GM12872 (cell line): ENCODE results near the gene MAPK12.

Source experiments
- TF ChIP-seq, protein P1 (sequence below): IDR thresholded peaks from 3 replicates; pipeline ENCODE4 v1.5.1; 2011; ENCODE audit warnings: low read depth, mild to moderate bottlenecking, low read length, moderate library complexity; ENCODE audit not compliant: insufficient read depth

MAPK12 gene

DNA sequence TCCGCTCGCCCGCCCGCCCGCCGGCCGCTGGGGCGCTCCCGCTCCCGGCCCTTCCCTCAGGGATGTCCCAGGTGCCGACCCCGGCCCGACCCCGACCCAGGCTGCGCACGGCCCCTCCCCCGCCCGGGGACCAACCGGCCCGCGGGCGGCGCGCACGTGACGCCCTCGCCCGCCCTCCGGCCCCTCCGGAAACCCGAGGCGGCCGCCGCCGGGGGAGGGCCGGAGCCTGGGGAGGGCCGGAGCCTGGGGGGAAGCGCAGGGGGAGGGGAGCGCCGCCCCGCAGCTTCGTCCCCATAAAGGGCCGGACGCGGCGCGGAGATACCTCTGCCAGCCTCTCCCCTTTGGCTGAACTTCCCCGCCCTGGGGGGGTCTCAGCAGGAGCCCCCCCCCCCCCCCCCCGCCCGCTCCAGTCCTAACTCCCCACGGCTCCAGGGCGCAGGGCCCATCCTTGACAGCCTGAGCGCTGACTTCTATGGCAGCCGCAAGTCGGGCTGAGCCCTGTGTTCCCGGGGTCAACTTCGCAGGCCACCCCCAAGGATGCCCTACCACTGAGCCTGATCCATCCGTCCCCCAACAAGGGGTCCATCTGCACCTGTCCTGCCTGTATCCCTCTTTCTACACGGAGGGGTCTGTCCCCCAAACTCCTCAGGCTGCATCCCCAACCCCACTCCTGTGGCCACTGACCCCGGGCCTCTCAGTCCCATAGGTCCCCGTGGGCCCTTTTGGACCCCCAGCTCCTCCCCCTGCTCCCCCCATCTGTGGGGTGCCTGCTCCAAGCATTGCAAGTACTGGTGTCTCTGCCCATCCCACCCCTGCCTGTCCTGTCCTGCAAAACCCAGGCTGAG is at the start of gene MAPK12:
TSS of gene MAPK12 (minus strand) at position 69 of the 845 bp plus-strand sequence. CDS start 174 bp downstream, outside the sequence.
- TF ChIP-seq, protein P1, sequence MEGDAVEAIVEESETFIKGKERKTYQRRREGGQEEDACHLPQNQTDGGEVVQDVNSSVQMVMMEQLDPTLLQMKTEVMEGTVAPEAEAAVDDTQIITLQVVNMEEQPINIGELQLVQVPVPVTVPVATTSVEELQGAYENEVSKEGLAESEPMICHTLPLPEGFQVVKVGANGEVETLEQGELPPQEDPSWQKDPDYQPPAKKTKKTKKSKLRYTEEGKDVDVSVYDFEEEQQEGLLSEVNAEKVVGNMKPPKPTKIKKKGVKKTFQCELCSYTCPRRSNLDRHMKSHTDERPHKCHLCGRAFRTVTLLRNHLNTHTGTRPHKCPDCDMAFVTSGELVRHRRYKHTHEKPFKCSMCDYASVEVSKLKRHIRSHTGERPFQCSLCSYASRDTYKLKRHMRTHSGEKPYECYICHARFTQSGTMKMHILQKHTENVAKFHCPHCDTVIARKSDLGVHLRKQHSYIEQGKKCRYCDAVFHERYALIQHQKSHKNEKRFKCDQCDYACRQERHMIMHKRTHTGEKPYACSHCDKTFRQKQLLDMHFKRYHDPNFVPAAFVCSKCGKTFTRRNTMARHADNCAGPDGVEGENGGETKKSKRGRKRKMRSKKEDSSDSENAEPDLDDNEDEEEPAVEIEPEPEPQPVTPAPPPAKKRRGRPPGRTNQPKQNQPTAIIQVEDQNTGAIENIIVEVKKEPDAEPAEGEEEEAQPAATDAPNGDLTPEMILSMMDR = no peak

DNA sequence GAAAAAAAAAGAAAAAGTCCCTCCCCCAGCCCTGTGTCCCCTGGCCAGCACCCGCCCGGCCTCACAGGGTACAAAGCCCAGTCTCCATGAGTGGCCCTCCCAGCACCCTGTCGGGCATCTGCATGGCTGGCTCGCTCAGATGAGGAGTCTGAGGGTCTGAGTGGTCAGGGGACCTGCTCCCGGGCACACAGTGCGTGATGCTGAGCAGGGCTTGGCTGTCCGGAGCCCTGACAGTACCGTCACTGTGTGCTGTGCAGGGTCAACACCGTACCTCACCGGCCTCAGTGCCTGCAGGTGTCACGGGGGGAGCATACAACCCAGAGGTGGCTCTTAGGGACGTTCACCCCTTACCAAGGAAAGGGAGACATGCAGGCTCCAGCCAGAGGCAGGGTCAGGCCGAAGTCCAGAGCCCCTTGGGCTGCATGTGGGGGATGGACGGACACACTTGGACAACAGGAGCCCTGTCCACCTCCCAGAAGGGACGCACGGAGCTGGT is 49.5 kb upstream of the MAPK12 start:
- TF ChIP-seq, protein P1 = no peak

DNA sequence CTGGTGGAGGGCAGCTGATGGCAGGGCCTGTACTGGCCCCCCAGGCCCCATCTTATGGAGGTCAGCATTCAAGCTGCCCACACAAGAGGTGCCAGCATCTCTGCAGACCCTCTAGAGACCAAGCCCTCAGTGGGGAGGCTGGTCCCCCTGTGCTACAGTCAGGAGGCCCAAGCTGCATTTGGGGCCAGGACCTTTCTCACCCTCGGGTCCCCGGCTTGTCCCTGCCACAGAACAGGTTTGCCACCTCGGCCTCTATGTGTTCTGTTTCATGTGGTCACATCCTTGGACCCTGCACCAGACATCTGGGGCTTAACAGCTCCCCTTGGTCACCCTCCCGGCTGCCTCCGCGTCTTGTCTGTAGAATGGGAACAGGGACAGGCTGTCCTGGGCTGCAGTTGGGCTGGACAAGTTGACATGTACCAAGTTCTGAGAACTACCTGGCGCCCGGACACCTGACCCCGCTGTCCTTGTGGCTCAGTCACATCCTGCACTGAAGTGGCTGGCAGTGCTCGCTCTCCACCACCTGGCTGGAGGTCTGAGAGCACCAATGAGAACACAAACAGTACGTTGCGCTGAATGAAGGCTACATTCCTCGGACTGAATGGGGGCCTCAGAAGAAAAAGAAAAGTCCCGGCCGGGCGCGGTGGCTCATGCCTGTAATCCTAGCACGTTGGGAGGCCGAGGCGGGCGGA is 48.7 kb upstream of the MAPK12 start:
- TF ChIP-seq, protein P1 = no peak

DNA sequence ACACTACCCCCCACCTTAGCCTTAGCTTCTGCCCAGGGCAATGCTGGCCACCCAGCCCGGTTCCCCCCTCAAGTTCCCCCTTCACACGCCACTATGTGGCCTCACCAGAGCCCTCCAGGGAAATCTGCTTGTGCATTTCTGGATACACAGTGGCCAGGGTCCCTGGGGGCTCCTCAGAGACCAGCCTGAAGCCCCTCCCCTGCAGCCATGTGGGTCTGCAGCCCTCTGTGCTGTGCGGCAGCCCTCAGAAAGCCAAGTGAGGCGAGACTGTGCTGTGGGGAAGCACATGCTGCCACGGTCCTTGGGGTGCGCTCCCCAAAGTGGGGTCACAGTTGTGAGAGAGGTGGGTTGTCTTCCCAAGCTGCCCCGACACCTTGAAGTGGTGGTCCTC is 48.1 kb upstream of the MAPK12 start:
- TF ChIP-seq, protein P1 = no peak

DNA sequence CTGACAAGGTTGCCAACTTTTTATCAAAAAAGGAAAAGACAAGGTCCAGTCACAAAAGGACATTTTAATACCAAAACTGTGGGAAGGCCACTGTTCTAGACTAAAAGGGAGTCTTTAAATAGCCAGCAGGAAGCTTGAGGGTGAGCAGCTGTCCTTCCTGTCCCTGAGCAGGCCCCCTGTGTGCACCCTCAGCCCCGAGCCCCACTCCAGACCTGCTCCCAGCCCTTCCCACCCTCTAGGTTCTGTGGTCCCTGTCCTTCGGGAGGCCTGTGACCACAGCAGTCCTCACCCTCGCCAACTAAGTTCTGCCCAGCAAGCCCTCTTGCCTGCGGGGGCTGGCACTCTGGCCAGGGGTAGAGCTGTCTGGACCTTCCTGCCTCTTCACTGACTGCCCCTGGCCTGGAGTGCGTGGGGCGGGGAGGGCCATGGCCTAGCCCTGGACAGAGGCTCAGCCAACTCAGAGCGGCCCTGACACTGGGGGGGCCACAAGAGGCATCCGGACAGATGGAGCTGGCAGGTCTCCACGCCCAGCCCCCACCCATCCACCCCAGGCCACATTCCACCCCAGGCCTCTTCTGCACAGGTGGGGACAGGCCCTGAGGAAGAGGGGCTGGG is 47.6 kb upstream of the MAPK12 start:
- TF ChIP-seq, protein P1 = no peak

DNA sequence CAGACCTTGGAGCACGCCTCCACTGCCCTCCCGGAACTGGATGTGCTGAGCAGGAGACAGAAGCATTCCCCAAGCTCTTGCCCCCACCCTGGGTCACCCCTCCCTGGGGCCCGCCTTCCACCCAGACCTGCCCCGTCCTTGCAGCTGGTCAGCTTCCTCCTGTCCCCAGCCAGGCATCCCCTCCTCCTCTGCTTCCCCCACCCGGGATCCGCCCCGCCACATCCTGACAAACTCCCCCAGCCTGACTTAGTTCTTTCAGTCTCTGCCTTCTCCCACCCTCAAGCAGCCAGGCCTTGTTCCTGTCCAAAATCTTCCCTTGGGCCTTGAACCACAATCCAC is 47.1 kb upstream of the MAPK12 start:
- TF ChIP-seq, protein P1 = no peak
